KMS-11 (cell line): ENCODE data around the gene LPP.

ENCODE experiments used
- H2AFZ ChIP-seq: fragments of 200-600 bp; sonication (generic); 2 replicates; pipeline ENCODE4 v1.6.1; 2016; ENCODE audit warnings: antibody characterized with exemption, mixed run types, low read depth
- H3K27ac ChIP-seq: fragments of 200-600 bp; sonication (generic); 2 replicates; pipeline ENCODE4 v1.6.1; 2016; ENCODE audit warnings: mild to moderate bottlenecking, mixed run types
- H3K27me3 ChIP-seq: fragments of 200-600 bp; sonication (generic); 2 replicates; pipeline ENCODE4 v1.6.1; 2017; ENCODE audit warnings: mild to moderate bottlenecking, low read depth, mixed run types, moderate library complexity; ENCODE audit not compliant: insufficient read depth
- H3K36me3 ChIP-seq: fragments of 200-600 bp; sonication (generic); 2 replicates; pipeline ENCODE4 v1.6.1; 2017; ENCODE audit warnings: mild to moderate bottlenecking, mixed run types; ENCODE audit not compliant: insufficient read depth
- H3K4me1 ChIP-seq: fragments of 200-600 bp; sonication (generic); 2 replicates; pipeline ENCODE4 v1.6.1; 2016; ENCODE audit warnings: mild to moderate bottlenecking, low read depth, mixed run types; ENCODE audit not compliant: poor library complexity, severe bottlenecking
- H3K4me2 ChIP-seq: fragments of 200-600 bp; sonication (generic); 2 replicates; pipeline ENCODE4 v1.7.0; 2016; ENCODE audit warnings: mild to moderate bottlenecking, mixed run types
- H3K4me3 ChIP-seq: fragments of 200-600 bp; sonication (generic); IDR thresholded peaks from 2 replicates; pipeline ENCODE4 v1.6.1; 2017; ENCODE audit warnings: low read depth, low read length, mixed read lengths; ENCODE audit not compliant: insufficient read depth
- H3K79me2 ChIP-seq: fragments of 200-600 bp; sonication (generic); 2 replicates; pipeline ENCODE4 v1.6.1; 2016; ENCODE audit warnings: low read depth, mixed run types; ENCODE audit not compliant: insufficient read depth
- H3K9ac ChIP-seq: fragments of 200-600 bp; sonication (generic); 2 replicates; pipeline ENCODE4 v1.6.1; 2016; ENCODE audit warnings: mild to moderate bottlenecking, mixed run types
- H4K20me1 ChIP-seq: fragments of 200-600 bp; sonication (generic); 2 replicates; pipeline ENCODE4 v1.6.1; 2016; ENCODE audit warnings: mild to moderate bottlenecking, mixed run types; ENCODE audit not compliant: insufficient read depth
- TF ChIP-seq, protein P1 (sequence below): fragments of 200-600 bp; sonication (generic); conservative IDR thresholded peaks from 2 replicates; pipeline ENCODE4 v1.6.1; 2017; ENCODE audit warnings: low read depth, mild to moderate bottlenecking, antibody characterized with exemption, low read length, moderate library complexity, mixed read lengths

The LPP gene

DNA sequence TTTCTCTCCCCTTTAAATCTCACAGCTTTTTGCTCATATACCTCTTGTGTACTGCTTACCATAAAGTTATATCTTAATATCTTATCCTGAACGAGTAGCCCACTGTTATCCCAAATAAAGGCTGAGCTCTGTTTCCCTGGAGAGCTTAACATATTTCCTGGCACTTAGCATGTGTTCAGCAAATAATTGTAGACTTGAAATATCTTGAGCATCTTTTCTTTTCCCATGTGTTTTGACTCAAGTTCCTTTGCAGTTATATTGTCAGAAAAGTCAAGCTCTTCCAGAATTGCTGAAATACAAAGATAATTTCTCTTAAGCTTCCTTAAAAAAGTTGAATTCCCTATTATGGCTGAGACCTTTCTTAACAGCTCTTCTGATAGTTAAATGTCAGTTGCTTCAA is 150.5 kb downstream of the LPP start:
- H3K79me2 ChIP-seq, result no peaks in the 10 kb centered on the region
- no peak overlapping the region for H3K4me2 ChIP-seq
- peaks cover 4% of the 10 kb centered on the region for H3K4me1 ChIP-seq
- H3K27ac ChIP-seq, result no peak overlapping the region
- H3K27me3 ChIP-seq, result peaks cover 28% of the 10 kb centered on the region
- H3K4me3 ChIP-seq, result no peak overlapping the region
- H4K20me1 ChIP-seq, result peaks cover 4% of the 10 kb centered on the region; the same call in 1 of the 2 replicates
- H3K36me3 ChIP-seq, result no peaks in the 10 kb centered on the region
- TF ChIP-seq, protein P1, sequence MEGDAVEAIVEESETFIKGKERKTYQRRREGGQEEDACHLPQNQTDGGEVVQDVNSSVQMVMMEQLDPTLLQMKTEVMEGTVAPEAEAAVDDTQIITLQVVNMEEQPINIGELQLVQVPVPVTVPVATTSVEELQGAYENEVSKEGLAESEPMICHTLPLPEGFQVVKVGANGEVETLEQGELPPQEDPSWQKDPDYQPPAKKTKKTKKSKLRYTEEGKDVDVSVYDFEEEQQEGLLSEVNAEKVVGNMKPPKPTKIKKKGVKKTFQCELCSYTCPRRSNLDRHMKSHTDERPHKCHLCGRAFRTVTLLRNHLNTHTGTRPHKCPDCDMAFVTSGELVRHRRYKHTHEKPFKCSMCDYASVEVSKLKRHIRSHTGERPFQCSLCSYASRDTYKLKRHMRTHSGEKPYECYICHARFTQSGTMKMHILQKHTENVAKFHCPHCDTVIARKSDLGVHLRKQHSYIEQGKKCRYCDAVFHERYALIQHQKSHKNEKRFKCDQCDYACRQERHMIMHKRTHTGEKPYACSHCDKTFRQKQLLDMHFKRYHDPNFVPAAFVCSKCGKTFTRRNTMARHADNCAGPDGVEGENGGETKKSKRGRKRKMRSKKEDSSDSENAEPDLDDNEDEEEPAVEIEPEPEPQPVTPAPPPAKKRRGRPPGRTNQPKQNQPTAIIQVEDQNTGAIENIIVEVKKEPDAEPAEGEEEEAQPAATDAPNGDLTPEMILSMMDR, result no peak
- no peak overlapping the region for H3K9ac ChIP-seq
- no peak overlapping the region for H2AFZ ChIP-seq

DNA sequence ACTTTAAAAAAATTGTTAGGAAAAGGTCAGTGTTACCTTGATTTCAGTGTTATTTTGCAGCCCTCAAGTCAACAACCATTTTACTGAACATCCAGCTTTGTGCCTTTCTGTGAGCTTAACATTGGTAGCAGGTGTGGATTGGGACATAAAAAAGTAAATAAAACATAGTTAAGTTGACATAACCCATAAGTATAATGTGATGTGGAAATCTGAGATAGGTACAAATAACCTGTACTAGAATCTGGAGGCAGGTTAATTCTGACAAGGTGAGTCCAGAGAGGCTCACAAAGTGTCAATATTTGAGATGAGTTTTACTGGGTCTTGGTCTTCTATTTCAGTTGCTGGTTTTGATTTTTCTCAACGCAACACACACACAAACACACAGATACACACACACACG is 151.3 kb downstream of the LPP start:
- H3K27ac ChIP-seq, result no peak overlapping the region
- TF ChIP-seq, protein P1, result no peak
- H3K4me1 ChIP-seq, result peaks cover 12% of the 10 kb centered on the region
- no peak overlapping the region for H3K4me2 ChIP-seq
- peaks cover 32% of the 10 kb centered on the region for H3K27me3 ChIP-seq
- H3K79me2 ChIP-seq, result no peaks in the 10 kb centered on the region
- no peak overlapping the region for H2AFZ ChIP-seq
- peaks cover 8% of the 10 kb centered on the region; the same call in 1 of the 2 replicates for H4K20me1 ChIP-seq
- no peak overlapping the region for H3K4me3 ChIP-seq
- H3K36me3 ChIP-seq, result no peaks in the 10 kb centered on the region
- H3K9ac ChIP-seq, result no peak overlapping the region

DNA sequence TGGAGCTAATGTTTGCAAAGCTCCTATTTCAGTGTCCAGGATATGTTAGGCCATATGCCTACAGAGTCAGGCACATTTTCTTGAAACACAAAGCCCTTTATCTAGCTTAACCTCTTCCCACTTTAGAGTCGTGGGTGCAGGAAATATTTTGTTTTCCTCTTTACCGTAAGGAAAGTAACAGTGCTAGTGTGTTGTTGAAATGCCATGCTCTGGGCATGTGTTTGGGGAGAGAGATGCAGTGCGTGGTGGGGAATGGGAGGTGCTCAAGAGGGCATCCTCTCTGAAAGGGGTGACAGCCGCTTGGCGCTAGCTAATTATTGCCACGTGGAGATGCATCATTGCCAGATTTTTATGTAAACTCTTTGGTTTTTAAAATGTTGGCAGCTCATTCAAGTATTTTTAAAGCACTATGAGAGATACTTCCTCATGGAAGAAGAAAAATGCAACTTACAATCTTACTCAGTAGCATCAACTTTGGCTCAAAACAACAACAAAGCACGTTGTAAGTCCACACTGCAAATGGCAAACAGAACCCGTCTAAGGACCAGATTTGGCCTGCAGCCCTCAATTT is 152.6 kb downstream of the LPP start:
- Histone ChIP-seq H3K27me3 (peaks cover 44% of the 10 kb centered on the region), H3K27ac (no peak overlapping the region), H3K4me3 (no peak overlapping the region), H3K9ac (no peak overlapping the region), H3K4me2 (no peak overlapping the region), H3K4me1 (peaks cover 18% of the 10 kb centered on the region), H4K20me1 (peaks cover 8% of the 10 kb centered on the region; the same call in 1 of the 2 replicates), H3K79me2 (no peaks in the 10 kb centered on the region), H2AFZ (no peak overlapping the region), H3K36me3 (no peaks in the 10 kb centered on the region)
- TF ChIP-seq, protein P1, result no peak

DNA sequence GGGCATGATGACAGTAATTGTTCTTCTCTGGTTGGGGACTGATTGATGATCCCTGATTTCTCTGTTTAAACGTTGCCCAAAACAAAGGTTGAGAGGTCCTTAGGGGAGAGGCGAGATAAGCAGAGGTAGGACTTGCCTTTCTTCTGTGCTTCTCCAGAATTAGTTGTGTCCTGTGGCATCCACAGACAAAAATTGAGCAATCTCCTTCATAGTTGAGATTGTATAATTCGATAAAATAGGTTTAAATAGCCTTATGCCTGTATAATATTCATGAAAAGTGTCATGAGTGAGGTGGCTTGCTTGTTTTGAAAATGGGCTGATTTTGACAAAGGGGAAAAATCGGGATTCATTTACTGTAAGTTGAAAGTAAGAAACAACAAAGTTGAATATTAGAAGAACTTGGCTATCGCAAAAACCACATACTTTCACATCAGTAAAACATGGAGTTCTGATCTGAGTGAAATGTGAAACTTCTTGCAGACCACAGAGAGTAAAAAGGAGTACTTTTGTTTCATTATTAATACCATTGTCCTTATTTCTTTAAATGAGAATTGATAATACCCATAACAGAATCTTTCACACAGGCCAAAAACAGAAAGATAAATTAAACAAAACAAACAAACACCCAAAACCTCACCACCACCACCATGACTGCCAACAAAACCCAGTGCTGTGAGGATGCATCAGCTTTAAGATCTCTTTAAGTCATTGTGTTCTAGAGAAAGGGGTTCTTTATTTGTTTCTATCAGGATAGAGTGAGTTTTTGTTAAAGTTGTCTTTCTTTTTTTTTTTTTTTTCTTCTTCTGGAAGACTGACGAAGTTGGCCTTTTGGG is 155.7 kb downstream of the LPP start:
- TF ChIP-seq, protein P1, result no peak
- Histone ChIP-seq H2AFZ (no peak overlapping the region), H3K4me2 (peak overlapping the region; percentile 83), H3K79me2 (no peaks in the 10 kb centered on the region), H3K4me3 (no peak overlapping the region), H4K20me1 (peaks cover 8% of the 10 kb centered on the region; the same call in 1 of the 2 replicates), H3K27ac (no peak overlapping the region), H3K4me1 (peaks cover 18% of the 10 kb centered on the region), H3K36me3 (no peaks in the 10 kb centered on the region), H3K9ac (no peak overlapping the region), H3K27me3 (peaks cover 49% of the 10 kb centered on the region)
